Peyer's patch (tissue), 4 donors: ENCODE measurements around the gene RASAL3.

Experiments used
- CTCF ChIP-seq, 6 experiments: fragments of 450-650 bp in 4 of 6; fragments of 200-600 bp in 2 of 6; sonication (generic) in 1 of 6; IDR thresholded peaks; one replicate each; pipeline ENCODE4 v1.5.1; 2017 to 2019; ENCODE audit warnings: antibody characterized with exemption in 6 of 6, mild to moderate bottlenecking in 3 of 6, moderate library complexity in 1 of 6
- POLR2A ChIP-seq, 2 donors: fragments of 450-650 bp; IDR thresholded peaks; one replicate each; pipeline ENCODE4 v1.5.1; 2017; ENCODE audit warnings: antibody characterized with exemption in 2 of 2, mild to moderate bottlenecking in 2 of 2, moderate library complexity in 2 of 2

- TF ChIP-seq POLR2A (IDR thresholded peaks at IDR 0.05) (no peak), CTCF (IDR thresholded peaks at IDR 0.05) (no peak)
Measured at GRCh38 chr19:15488489-15489226, 24.3 kb upstream of the RASAL3 start.
